KOPT-K1 (cell line): ENCODE measurements around the gene KLHL15.

Experiments
- H3K27ac ChIP-seq: fragments of 200-600 bp; sonication (generic); 2 replicates; pipeline ENCODE4 v1.5.1; 2016; ENCODE audit warnings: antibody characterized with exemption, mild to moderate bottlenecking, low read depth, low read length; ENCODE audit not compliant: poor library complexity, severe bottlenecking
- H3K36me3 ChIP-seq: fragments of 200-600 bp; sonication (generic); 2 replicates; pipeline ENCODE4 v1.5.1; 2017; ENCODE audit warnings: antibody characterized with exemption, mild to moderate bottlenecking, low read length, moderate library complexity; ENCODE audit not compliant: insufficient read depth
- H3K9me3 ChIP-seq: fragments of 200-600 bp; sonication (generic); 2 replicates; pipeline ENCODE4 v1.5.1; 2017; ENCODE audit warnings: antibody characterized with exemption, low read length, mild to moderate bottlenecking; ENCODE audit not compliant: insufficient read depth, poor library complexity, severe bottlenecking

KLHL15 gene

DNA sequence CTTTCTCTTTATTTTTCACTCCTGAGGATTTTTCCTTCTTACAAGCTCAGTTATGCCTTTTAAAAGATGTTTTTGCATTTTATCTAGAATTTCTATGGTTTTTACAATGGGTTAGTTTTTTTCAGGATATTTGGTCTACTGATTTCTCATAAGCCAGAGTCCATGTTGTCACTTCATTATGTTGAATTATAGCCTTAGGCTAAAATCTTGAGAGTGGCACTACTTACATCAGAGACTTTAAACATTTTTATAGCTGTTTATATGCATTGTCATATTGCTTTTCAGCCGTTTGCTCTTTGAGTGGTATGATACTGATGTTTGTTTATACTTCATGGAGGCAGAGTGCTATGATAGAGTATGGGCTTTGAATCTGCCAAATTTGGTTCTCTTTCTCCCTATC is 82.8 kb downstream of the KLHL15 start:
- Histone ChIP-seq H3K9me3 (no peaks in the 10 kb centered on the region), H3K27ac (no peak overlapping the region)

DNA sequence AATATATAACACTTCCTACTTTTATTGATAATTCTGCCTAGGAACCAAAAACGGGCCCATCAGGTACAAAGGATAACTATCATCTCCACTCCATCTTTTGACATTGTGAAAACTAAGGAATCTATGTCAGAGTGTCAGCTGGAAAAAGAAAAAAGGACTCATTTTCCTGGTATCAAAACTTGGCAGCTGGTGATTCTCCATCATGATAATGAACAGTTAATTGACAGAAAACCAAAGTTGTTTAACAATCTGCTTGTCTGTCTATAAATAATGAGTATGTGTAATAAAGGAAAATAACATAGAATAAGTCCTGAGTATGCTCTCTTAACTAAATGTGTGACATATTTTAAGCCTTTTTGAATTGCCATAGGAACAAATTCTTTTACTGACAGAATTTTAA is 87.8 kb downstream of the KLHL15 start:
- H3K36me3 ChIP-seq = no peaks in the 10 kb centered on the region
- no peaks in the 10 kb centered on the region for H3K9me3 ChIP-seq
- no peak overlapping the region for H3K27ac ChIP-seq

More for the DNA sequence above, 82.8 kb downstream of the KLHL15 start:
- no peaks in the 10 kb centered on the region for H3K36me3 ChIP-seq

DNA sequence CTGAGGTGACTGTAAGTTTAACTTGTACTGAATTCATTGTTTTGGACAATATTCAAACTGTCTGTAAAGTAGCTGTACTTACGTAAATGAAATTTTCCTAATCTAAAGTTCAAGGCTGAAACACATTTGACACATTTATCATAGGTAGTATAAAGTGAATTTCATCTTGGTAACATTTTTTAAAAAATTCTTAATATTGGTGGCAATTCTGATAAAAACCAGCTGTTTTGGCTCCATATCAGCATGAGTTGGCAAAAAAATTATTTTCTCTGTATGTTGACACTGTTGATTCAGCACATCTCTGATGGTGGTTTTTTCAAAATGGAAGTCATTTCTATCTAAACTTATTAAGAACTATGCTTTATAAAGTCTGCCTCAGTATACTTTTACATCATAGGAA is 88.3 kb downstream of the KLHL15 start:
- H3K27ac ChIP-seq = no peak overlapping the region

DNA sequence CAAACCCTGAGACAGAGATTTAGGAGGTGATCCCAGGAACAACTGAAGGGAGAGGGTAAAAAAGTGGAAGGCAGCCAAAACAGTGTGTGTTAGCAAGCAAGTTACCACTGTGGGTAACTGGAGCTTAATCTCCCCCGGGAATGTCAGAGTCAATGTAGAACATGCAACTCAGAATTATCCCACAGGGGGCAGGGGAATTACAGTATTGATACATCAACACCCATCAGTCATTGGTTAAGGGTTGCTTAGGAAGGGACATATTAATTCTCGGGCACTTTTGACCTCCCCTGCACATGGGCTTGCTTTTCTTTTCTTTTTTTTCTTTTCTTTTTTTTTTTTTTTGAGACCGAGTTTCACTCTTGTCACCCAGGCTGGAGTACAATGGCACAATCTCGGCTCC is 89.9 kb downstream of the KLHL15 start:
- no peaks in the 10 kb centered on the region for H3K9me3 ChIP-seq
- H3K27ac ChIP-seq = no peak overlapping the region
- H3K36me3 ChIP-seq = no peaks in the 10 kb centered on the region

More for the DNA sequence above, 88.3 kb downstream of the KLHL15 start:
- H3K36me3 ChIP-seq = no peaks in the 10 kb centered on the region
- no peaks in the 10 kb centered on the region for H3K9me3 ChIP-seq

DNA sequence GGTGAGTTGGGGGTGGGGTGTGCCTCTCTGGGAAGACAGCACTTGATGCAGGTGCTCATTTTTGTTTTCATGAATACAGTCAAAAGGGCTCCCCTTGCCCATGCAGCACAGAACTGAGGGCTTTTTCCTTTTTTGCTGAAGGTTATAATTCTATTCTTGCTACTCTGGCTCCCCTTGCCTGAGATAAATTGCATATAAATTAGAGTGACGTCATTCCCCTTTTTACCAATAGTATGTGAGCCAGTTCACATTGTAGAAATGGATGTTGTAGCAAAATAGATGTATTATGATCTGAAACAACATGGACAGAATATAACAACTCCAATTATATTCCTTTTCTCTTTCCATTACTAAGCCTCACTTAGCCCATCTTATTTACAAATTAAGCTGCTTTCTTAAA is 90.8 kb downstream of the KLHL15 start:
- H3K36me3 ChIP-seq = no peaks in the 10 kb centered on the region
- H3K9me3 ChIP-seq = no peaks in the 10 kb centered on the region
- H3K27ac ChIP-seq = no peak overlapping the region

DNA sequence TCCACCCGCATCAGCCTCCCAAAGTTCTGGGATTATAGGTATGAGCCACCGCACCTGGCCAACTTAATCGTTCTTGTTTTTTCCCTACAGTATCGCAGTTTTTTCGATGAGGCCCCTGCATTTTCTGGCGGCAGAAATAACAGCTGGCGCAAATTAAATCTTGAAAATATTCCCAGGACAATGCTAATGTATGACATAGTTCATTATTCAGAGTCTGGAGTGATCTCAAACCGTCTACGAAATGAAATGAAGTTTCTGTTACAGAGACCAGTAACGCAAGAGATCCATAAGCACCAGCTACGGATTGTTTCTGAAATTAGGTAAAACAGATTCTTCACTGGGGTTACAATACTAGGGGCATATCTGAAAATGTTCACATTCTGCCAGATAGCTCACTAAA is 91.9 kb downstream of the KLHL15 start:
- no peaks in the 10 kb centered on the region for H3K36me3 ChIP-seq
- H3K9me3 ChIP-seq = no peaks in the 10 kb centered on the region
- H3K27ac ChIP-seq = no peak overlapping the region
